Right ventricle myocardium inferior (tissue), 1 donor: ENCODE data around the gene F13B. TPM values are rescaled to one million over a fixed set of nuclear protein-coding genes. Genes with fewer than 3 reads are reported as not detected.
"Not testable (repeated sequence)": the region's sequence is repeated elsewhere in the genome, so short reads cannot be mapped to it uniquely, and the experiment has no call there.

Experiments
- ATAC-seq: fragments of 200-7000 bp; cut with Tn5 transposase; one replicate; pipeline ENCODE4 v1.9.1; 2020; ENCODE audit warnings: mild to moderate bottlenecking, moderate library complexity
- DNase-seq: peaks from one replicate; pipeline ENCODE4 v3.0.0; 2021; ENCODE audit errors: missing footprints
- intact Hi-C: fragments of 100-400 bp; cut with DNase I; formaldehyde crosslinking; loops from one replicate; pipeline ENCODE4 v1.11.0; 2022
- total RNA-seq: library from RNA; stranded (reverse); fragmentation: NEBNext Ultra II Directional; extraction: Animal tissue kit (Norgen Biotek cat#: 25700); gene quantifications from one replicate; pipeline ENCODE4 v1.2.1, GENCODE V29; 2021
- donor health status: DM: no; HTN: yes; CAD: no; lungs with severe emphysema.

F13B gene
- total RNA-seq, 1 donor from 2014 or later: not detected

DNA sequence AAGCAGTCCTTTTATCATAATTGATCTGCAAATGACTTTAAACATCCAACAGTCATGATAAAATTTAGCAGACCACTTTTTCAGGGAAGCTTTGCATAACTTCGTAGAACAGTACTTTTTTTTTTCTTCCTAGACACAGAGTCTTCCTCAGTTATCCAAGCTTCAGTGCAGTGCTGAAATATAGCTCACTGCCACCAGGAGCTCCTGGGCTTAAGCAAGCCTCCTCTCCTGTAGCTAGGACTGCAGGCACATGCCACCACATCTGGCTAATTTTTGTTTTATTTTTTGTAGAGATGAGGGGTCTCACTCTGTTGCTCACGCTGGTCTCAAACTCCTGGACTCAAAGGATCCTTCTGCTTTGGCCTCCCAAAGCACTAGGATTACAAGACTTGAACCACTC lies 3.8 kb downstream of the F13B start:
- intact Hi-C loops: no loop called here
- no peak for DNase-seq
- ATAC-seq: no peak

DNA sequence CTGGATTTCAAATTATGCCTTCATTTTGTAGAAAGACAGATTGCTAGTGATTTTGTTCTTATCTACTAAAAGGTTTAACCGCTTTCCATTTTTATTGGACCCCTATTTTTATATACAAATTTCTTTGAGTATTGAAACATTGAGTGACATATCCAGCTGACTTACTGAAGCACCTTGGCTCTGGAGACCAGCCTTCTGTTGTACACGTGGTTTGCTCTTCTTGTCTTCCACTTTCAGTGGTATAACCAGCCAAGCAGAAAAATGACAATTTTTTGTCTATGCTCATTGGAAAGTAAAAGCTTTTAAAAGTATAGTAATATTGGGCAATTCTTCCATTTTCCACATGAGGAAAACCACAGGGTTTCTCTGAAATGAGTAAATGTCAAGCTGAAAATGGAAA lies 4.4 kb downstream of the F13B start:
- DNase-seq: no peak
- no peak for ATAC-seq
- intact Hi-C loops: no loop called here

GRCh38 chr1:197049100-197049499 lies 18.0 kb downstream of the F13B start:
- ATAC-seq: no peak
- no peak for DNase-seq
- intact Hi-C loops: no loop called here

GRCh38 chr1:197042676-197043341 lies 24.3 kb downstream of the F13B start:
- no peak for DNase-seq
- intact Hi-C loops: no loop called here
- ATAC-seq: no peak

DNA sequence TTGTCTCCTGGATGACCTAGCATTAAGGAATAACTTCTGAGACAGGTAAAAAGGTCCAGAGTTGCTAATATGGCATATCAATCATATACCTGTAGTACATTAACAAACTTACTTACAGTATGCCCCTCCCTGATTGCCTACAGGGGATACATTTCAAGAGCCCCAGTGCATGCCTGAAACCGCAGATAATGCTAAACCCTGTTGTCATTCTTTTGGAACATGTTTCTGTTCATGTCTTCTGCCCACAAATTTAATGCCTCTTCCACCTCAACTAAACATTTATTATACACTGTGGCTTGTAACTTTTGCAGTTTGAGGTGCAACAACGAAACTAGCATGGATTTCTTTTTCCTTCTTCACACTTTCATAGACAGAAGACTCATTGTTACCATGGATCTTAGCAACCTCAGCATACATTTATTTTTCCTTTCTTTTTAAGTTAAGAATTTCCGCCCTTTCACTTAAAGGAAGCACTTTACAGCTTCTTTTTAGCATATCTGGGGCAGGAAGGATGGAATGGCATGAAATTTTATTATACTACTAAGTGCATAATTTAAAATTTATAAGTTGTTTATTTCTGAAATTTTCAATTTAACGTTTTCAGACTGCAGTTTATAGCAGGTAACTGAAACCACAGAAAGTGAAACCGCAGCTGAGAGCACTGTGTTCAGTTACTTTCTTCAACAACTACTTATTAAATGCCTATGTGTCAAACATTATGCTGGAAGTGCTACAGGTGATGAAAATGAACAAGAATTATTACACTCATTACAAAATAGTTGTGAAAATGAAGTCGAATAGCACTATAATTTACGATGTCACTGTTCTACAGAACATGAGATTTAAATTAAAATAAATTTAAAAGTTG lies 25.3 kb downstream of the F13B start:
- intact Hi-C loops: no loop called here
- DNase-seq: no peak
- no peak for ATAC-seq

DNA sequence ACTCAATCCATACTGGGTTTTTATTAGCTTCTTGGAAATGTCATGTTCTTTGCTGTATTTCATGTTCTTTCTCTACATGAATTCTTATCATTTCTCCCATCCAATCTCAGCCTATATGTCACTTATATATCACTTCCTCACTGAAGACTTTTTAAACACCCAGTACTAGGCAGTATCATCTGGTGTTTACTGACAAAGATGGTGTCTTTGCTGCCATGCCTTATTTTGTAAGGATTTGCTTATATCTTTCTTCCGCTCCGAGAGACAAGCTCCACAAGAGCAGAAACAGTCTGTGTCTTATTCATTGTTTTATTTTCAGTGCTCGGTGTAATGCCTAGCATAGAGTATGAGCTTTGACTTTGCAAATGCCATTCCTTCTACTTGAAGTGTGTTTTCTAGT lies 30.2 kb downstream of the F13B start:
- intact Hi-C loops: no loop called here
- no peak for DNase-seq
- no peak for ATAC-seq

DNA sequence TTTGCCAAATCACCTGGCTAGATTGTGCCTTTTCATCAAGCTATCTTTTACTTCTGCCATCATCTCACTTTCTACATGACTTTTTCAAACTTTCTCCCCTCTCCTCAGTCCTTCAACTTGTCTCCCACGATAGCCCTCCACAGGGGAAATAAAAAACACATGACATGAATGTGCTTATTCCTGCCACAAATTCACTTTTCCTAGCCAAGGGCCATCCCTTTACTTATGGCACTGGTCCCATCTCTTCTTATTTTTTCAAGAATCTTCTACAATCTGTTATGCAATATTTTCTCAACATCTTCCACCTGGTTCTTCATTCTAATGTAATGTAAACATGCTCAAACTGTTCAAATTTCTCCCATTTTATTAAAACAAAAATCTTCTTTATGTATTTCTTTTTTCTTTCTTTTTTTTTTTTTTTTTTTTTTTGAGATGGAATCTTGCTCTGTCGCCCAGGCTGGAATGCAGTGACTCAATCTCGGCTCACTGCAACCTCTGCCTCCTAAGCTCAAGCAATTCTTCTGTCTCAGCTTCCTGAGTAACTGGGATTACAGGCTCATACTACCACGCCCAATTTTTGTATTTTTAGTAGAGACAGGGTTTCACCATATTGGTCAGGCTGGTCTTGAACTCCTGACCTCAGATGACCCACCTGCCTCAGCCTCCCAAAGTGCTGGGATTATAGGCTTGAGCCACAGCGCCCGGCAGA lies 32.3 kb downstream of the F13B start:
- intact Hi-C loops, ATAC-seq, DNase-seq: not testable (repeated sequence)

GRCh38 chr1:197029749-197030148 lies 37.3 kb downstream of the F13B start:
- ATAC-seq (no peak), DNase-seq (no peak)
- intact Hi-C loops: no loop called here

DNA sequence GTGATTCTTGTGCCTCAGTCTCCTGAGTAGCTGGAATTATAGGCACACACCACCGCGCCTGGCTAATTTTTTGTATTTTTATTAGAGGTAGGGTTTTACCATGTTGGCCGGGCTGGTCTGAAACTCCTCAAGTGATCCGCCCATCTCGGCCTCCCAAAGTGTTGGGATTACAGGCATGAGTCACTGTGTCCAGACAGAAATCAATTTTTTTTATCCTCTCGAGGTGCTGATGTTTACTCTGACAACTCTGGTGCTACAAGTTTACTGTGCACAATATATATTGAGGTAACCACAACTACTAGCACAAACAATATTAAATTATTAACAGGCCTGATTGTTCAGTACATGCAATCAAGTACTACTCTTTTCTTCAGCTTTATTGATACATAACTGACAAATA lies 39.7 kb downstream of the F13B start:
- intact Hi-C loops: no loop called here
- ATAC-seq (no peak), DNase-seq (no peak)

GRCh38 chr1:197024460-197024859 lies 42.6 kb downstream of the F13B start:
- ATAC-seq (no peak), DNase-seq (no peak)
- intact Hi-C loops: no loop called here

DNA sequence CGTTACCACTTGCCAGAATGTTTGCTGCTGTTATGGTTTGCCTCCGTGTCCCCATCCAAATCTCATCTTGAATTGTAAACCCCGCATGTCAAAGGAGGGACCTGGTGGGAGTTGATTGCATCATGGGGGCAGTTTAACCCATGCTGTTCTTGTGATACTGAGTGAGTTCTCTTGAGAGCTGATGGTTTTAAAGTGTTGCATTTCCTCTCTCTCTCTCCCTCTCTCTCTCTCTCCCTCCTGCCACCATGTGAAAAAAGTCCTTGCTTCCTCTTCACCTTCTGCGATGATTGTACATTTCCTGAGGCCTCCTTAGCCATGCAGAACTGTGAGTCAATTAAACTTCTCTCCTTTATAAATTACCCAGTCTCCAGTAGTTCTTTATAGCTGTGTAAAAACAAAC lies 45.3 kb downstream of the F13B start:
- ATAC-seq: no peak
- DNase-seq: no peak
- intact Hi-C loops: no loop called here

DNA sequence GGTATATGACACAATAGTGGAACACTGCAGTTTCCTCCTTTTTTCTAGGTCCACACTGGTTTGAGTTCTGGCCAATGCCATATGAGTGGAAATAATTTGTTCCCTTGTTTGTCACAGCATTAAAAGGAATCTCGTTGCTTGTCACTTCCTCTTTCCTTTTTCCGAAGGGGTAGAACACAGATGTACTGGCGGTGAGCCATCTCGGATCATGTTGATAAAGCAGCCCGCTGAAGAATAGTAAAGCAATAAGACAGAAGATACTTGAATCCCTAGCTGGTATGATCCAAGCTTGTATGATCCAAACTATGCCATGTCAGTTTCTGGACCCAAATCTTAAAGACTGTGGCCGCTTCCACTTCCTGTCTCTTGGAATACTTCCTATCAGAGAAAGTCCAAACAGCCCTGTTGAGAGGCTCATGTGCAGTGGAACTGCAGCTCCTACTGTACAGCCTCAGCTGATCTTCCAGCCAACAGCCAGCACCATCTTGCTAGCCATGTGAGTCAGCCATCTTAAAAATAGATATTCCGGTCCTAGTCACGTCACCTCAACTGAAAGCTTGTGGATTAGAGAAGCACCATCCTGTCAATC lies 49.4 kb downstream of the F13B start:
- intact Hi-C loops: no loop called here
- DNase-seq (no peak), ATAC-seq (peak; percentile 34)

GRCh38 chr1:197016751-197017150 lies 50.3 kb downstream of the F13B start:
- ATAC-seq: no peak
- intact Hi-C loops: no loop called here

DNA sequence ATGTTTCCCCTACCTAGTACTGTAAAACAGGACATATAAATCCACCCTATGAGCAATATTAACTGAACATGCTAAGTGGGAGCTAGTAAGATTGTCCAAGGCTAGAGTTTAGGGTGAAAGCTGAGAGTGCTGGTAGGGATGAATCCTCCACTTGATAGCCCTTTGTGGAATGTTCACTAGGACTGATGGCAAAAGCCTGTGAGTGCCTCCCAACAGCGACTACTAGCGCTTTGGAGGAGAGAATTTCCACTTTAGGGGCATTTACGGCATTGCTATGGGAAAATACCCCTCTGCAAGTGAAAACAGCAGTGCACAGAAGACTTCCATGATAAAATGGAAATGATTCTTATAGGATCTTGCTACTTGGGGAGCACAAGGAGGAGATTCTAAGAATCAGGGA lies 53.8 kb downstream of the F13B start:
- no peak for DNase-seq
- ATAC-seq: no peak
- intact Hi-C loops: no loop called here

More at GRCh38 chr1:197016751-197017150, 50.3 kb downstream of the F13B start:
- DNase-seq: no peak

DNA sequence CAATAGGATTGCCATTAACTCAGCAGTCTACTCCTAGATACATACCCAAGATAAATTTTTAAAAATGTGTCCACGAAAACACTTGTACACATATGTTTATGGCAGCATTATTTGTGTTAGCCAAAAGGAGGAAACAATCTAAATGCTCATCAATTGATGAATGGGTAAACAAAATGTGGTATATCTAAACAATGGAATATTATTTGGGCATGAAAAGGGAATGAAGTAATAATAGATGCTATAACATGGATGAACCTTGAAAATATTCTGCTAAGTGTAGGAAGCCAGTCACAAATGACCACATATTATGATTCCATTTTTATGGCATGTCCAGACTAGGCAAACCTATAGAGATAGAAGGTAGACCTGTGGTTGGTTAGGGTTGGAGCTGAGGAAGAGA lies 55.4 kb downstream of the F13B start:
- ATAC-seq: no peak
- intact Hi-C loops: no loop called here
- no peak for DNase-seq

DNA sequence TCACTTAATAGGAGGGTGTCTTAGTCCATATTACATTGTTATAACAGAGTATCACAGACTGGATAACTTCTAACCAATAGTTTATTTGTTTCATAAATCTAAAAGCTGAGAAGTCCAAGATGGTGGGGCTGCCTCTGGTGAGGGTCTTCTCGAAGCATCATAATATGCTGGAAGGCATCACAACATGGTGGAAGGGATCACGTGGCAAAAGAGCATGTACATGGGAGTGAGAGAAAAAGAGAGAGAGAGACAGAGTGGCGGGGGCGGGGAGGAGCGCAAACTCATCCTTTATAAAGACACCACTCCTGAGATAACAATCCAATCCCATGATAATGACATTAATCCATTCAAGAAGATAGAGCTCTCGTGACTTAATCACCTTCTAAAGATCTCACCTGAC lies 58.2 kb downstream of the F13B start:
- intact Hi-C loops: no loop called here
- DNase-seq: no peak
- no peak for ATAC-seq

GRCh38 chr1:197003132-197003531 lies 63.9 kb downstream of the F13B start:
- no peak for DNase-seq
- ATAC-seq: no peak

GRCh38 chr1:197001828-197002227 lies 65.2 kb downstream of the F13B start:
- no peak for ATAC-seq
- no peak for DNase-seq
- intact Hi-C loops: no loop called here

More at GRCh38 chr1:197003132-197003531, 63.9 kb downstream of the F13B start:
- intact Hi-C loops: no loop called here

- DNase-seq (no peak), ATAC-seq (no peak)
- intact Hi-C loops: no loop called here
Observed at GRCh38 chr1:196997423-196997822, 69.6 kb downstream of the F13B start.
